Panc1 (cell line): ENCODE results near the gene IGF2R.

Experiments
- CTCF ChIP-seq: fragments of 450-650 bp; IDR thresholded peaks from 2 replicates; pipeline ENCODE4 v1.5.1; 2017; ENCODE audit warnings: mild to moderate bottlenecking
- POLR2AphosphoS5 ChIP-seq: IDR thresholded peaks from 2 replicates; pipeline ENCODE4 v1.6.1; 2012; ENCODE audit warnings: mild to moderate bottlenecking, low read depth, low read length, moderate library complexity
- REST ChIP-seq, 2 experiments: IDR thresholded peaks; 2 replicates each; pipeline ENCODE4 v1.6.1; 2011 to 2012; ENCODE audit warnings: low read depth in 2 of 2, control low read depth in 1 of 2, low read length in 1 of 2, mild to moderate bottlenecking in 1 of 2, moderate library complexity in 1 of 2; ENCODE audit not compliant: insufficient read depth in 1 of 2

GRCh38 chr6:159978291-159979135, 9.6 kb downstream of the IGF2R start:
- TF ChIP-seq CTCF (no peak), REST (IDR thresholded peaks at IDR 0.05; ENCODE audit: insufficient read depth in 1 of 2, low read depth in 2 of 2, low read length in 1 of 2) (no peak), POLR2AphosphoS5 (no peak)
